ENCODE data around the gene POLE. TPM values are rescaled to one million over a fixed set of nuclear protein-coding genes. Genes with fewer than 3 reads are reported as not detected.

The POLE gene
- total RNA-seq, 3 donors from 2014 or later, result 36.5 to 51.5 (median 43.5) TPM

- no peak for DNase-seq (ENCODE audit: low spot score in 2 of 2)
- no peak overlapping the region for H3K27ac ChIP-seq
- TF ChIP-seq CTCF (IDR thresholded peaks at IDR 0.05), result no peak
- no peak for TF ChIP-seq POLR2AphosphoS5 (IDR thresholded peaks at IDR 0.05)
- TF ChIP-seq POLR2A (IDR thresholded peaks at IDR 0.05), result no peak
- H3K36me3 ChIP-seq, result no peaks in the 10 kb centered on the region
- no peak overlapping the region for H3K4me3 ChIP-seq
- no peaks in the 10 kb centered on the region for H3K27me3 ChIP-seq
- no peaks in the 10 kb centered on the region for H3K9me3 ChIP-seq
- intact Hi-C loops (cut with DNase I; ENCODE audit: low total_unique reads), result no loop called here
- no peaks in the 10 kb centered on the region for H3K4me1 ChIP-seq
Measured at GRCh38 chr12:132583736-132584135, 103.4 kb downstream of the POLE start.

GRCh38 chr12:132583411-132583710 lies 103.8 kb downstream of the POLE start:
- TF ChIP-seq POLR2A (IDR thresholded peaks at IDR 0.05) (no peak), CTCF (IDR thresholded peaks at IDR 0.05) (no peak), POLR2AphosphoS5 (IDR thresholded peaks at IDR 0.05) (no peak)
- Histone ChIP-seq H3K36me3 (no peaks in the 10 kb centered on the region), H3K27ac (no peak overlapping the region), H3K27me3 (no peaks in the 10 kb centered on the region), H3K9me3 (no peaks in the 10 kb centered on the region), H3K4me1 (no peaks in the 10 kb centered on the region), H3K4me3 (no peak overlapping the region)
- DNase-seq (ENCODE audit: low spot score in 2 of 2), result no peak
- intact Hi-C loops (cut with DNase I; ENCODE audit: low total_unique reads), result no loop called here

- intact Hi-C loops (cut with DNase I; ENCODE audit: low total_unique reads), result no loop called here
- H3K27ac ChIP-seq, result no peak overlapping the region
- H3K4me1 ChIP-seq, result no peaks in the 10 kb centered on the region
- no peak for DNase-seq (ENCODE audit: low spot score in 2 of 2)
- no peak for TF ChIP-seq POLR2A (IDR thresholded peaks at IDR 0.05)
- no peak for TF ChIP-seq CTCF (IDR thresholded peaks at IDR 0.05)
- TF ChIP-seq POLR2AphosphoS5 (IDR thresholded peaks at IDR 0.05), result no peak
- no peaks in the 10 kb centered on the region for H3K36me3 ChIP-seq
- H3K27me3 ChIP-seq, result no peaks in the 10 kb centered on the region
- H3K4me3 ChIP-seq, result peak overlapping the region in 1 of 3 donors; percentile 31
- no peaks in the 10 kb centered on the region for H3K9me3 ChIP-seq
Measured at GRCh38 chr12:132582582-132583410, 104.3 kb downstream of the POLE start.

GRCh38 chr12:132582058-132582420 lies 105.1 kb downstream of the POLE start:
- no peaks in the 10 kb centered on the region for H3K9me3 ChIP-seq
- intact Hi-C loops (cut with DNase I; ENCODE audit: low total_unique reads), result no loop called here
- H3K4me1 ChIP-seq, result no peaks in the 10 kb centered on the region
- no peak overlapping the region for H3K27ac ChIP-seq
- DNase-seq (ENCODE audit: low spot score in 2 of 2), result no peak
- H3K4me3 ChIP-seq, result peak overlapping the region in 1 of 3 donors; percentile 31
- TF ChIP-seq POLR2A (IDR thresholded peaks at IDR 0.05), result no peak
- no peak for TF ChIP-seq POLR2AphosphoS5 (IDR thresholded peaks at IDR 0.05)
- no peak for TF ChIP-seq CTCF (IDR thresholded peaks at IDR 0.05)
- H3K36me3 ChIP-seq, result no peaks in the 10 kb centered on the region
- no peaks in the 10 kb centered on the region for H3K27me3 ChIP-seq

- no peaks in the 10 kb centered on the region for H3K36me3 ChIP-seq
- no peak overlapping the region for H3K4me3 ChIP-seq
- TF ChIP-seq CTCF (IDR thresholded peaks at IDR 0.05), result no peak
- no peak for TF ChIP-seq POLR2A (IDR thresholded peaks at IDR 0.05)
- no peak for TF ChIP-seq POLR2AphosphoS5 (IDR thresholded peaks at IDR 0.05)
Measured at GRCh38 chr12:132581348-132582057, 105.6 kb downstream of the POLE start.

More at GRCh38 chr12:132581348-132582057, 105.6 kb downstream of the POLE start:
- Histone ChIP-seq H3K27ac (no peak overlapping the region), H3K4me1 (no peaks in the 10 kb centered on the region), H3K27me3 (no peaks in the 10 kb centered on the region), H3K9me3 (no peaks in the 10 kb centered on the region)
- intact Hi-C loops (cut with DNase I; ENCODE audit: low total_unique reads), result no loop called here
- no peak for DNase-seq (ENCODE audit: low spot score in 2 of 2)

Measured in breast epithelium (tissue), 4 donors.